Measurements from ENCODE around the gene RAD23A. TPM values are rescaled to one million over a fixed set of nuclear protein-coding genes. Genes with fewer than 3 reads are reported as not detected.
"Not testable (repeated sequence)": the region's sequence is repeated elsewhere in the genome, so short reads cannot be mapped to it uniquely, and the experiment has no call there.

The RAD23A gene
- total and polyA plus RNA-seq, 2 donors = 55.8 to 128 TPM

GRCh38 chr19:12973236-12973635 lies 27.6 kb downstream of the RAD23A start:
- Histone ChIP-seq H3K27ac (ENCODE audit: low read depth in 1 of 2, low read length in 1 of 2) (no peak overlapping the region), H3K27me3 (ENCODE audit: control insufficient read depth in 2 of 2, insufficient read depth in 1 of 2, low read length in 1 of 2) (peaks cover 0 to 15% of the 10 kb centered on the region in 2 donors), H3K4me1 (ENCODE audit: control insufficient read depth in 2 of 2, insufficient read depth in 2 of 2, low read length in 2 of 2) (peaks cover 0 to 12% of the 10 kb centered on the region in 2 donors), H3K36me3 (ENCODE audit: control insufficient read depth in 2 of 2, insufficient read depth in 2 of 2, low read length in 1 of 2) (no peaks in the 10 kb centered on the region), H3K4me3 (ENCODE audit: low read length in 2 of 2) (no peak overlapping the region), H3K9me3 (ENCODE audit: control insufficient read depth in 2 of 2, insufficient read depth in 1 of 2, low read length in 1 of 2) (peaks cover 0 to 6% of the 10 kb centered on the region in 2 donors)
- WGBS = 97% methylated on average over 16 of the region's 16 CpGs
- DNase-seq (ENCODE audit: low read depth in 6 of 9, low spot score in 9 of 9) = no peak

DNA sequence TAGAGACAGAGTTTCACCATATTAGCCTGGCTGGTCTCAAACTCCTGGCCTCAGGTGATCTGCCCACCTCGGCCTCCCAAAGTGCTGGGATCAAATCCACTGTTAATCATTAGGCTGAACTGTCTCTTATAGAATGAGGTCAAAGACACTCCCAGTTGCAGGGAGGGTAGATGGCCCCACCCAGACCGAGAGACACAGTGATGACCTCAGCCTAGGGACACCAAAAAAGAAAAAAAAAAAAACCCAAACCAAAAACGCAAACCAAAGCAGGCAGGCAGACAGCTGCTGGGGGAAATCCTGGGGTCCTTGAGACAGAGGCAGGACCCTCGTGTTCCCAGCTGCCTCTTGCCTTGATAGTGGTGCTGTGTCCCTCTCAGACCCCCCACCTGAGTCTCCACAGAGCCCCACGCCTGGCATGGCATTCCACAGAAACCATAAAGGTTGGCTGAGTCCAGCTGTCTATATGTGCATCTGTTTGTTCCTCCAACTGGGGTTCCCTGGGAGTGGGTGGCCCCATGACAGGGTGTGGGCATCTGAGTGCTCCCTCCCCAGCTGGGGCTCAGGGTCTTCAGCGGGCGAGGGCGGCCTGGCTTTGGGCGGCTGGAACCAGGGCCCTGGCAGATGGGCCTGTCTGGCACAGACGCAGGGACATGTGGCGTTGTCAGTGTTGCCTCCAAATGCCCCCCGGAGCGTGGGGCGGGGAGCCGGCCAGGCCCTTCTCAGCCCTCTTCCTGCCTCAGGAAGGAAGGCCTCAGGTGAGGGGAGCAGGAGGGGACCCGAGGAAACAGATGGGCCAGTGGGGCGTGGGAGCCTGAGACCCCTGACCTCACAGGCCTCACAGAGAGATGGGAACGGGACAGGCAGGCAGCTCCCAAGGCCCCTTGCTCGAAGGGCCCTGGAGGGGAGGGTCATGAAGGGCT lies 28.9 kb downstream of the RAD23A start:
- no peaks in the 10 kb centered on the region for H3K36me3 ChIP-seq (ENCODE audit: control insufficient read depth in 2 of 2, insufficient read depth in 2 of 2, low read length in 1 of 2)
- DNase-seq (ENCODE audit: low read depth in 6 of 9, low spot score in 9 of 9) = no peak
- WGBS = 34% methylated on average over 19 of the region's 19 CpGs

GRCh38 chr19:12975221-12975741 lies 29.6 kb downstream of the RAD23A start:
- H3K4me1 ChIP-seq (ENCODE audit: control insufficient read depth in 2 of 2, insufficient read depth in 2 of 2, low read length in 2 of 2) = peaks cover 0 to 10% of the 10 kb centered on the region in 2 donors
- WGBS = 38% methylated on average over 17 of the region's 17 CpGs
- H3K9me3 ChIP-seq (ENCODE audit: control insufficient read depth in 2 of 2, insufficient read depth in 1 of 2, low read length in 1 of 2) = no peaks in the 10 kb centered on the region
- no peaks in the 10 kb centered on the region for H3K36me3 ChIP-seq (ENCODE audit: control insufficient read depth in 2 of 2, insufficient read depth in 2 of 2, low read length in 1 of 2)
- no peak overlapping the region for H3K4me3 ChIP-seq (ENCODE audit: low read length in 2 of 2)
- no peak for DNase-seq (ENCODE audit: low read depth in 6 of 9, low spot score in 9 of 9)
- no peak overlapping the region for H3K27ac ChIP-seq (ENCODE audit: low read depth in 1 of 2, low read length in 1 of 2)
- H3K27me3 ChIP-seq (ENCODE audit: control insufficient read depth in 2 of 2, insufficient read depth in 1 of 2, low read length in 1 of 2) = peaks cover 0 to 15% of the 10 kb centered on the region in 2 donors

More for the DNA sequence above, 28.9 kb downstream of the RAD23A start:
- Histone ChIP-seq H3K27ac (ENCODE audit: low read depth in 1 of 2, low read length in 1 of 2) (no peak overlapping the region), H3K9me3 (ENCODE audit: control insufficient read depth in 2 of 2, insufficient read depth in 1 of 2, low read length in 1 of 2) (peaks cover 0 to 3% of the 10 kb centered on the region in 2 donors), H3K4me3 (ENCODE audit: low read length in 2 of 2) (no peak overlapping the region), H3K4me1 (ENCODE audit: control insufficient read depth in 2 of 2, insufficient read depth in 2 of 2, low read length in 2 of 2) (peaks cover 0 to 10% of the 10 kb centered on the region in 2 donors), H3K27me3 (ENCODE audit: control insufficient read depth in 2 of 2, insufficient read depth in 1 of 2, low read length in 1 of 2) (peaks cover 0 to 15% of the 10 kb centered on the region in 2 donors)

- not testable (repeated sequence) for H3K4me3 ChIP-seq (ENCODE audit: low read length in 2 of 2); H3K27ac ChIP-seq (ENCODE audit: low read depth in 1 of 2, low read length in 1 of 2); H3K4me1 ChIP-seq (ENCODE audit: control insufficient read depth in 2 of 2, insufficient read depth in 2 of 2, low read length in 2 of 2); DNase-seq (ENCODE audit: low read depth in 6 of 9, low spot score in 9 of 9); H3K36me3 ChIP-seq (ENCODE audit: control insufficient read depth in 2 of 2, insufficient read depth in 2 of 2, low read length in 1 of 2); H3K9me3 ChIP-seq (ENCODE audit: control insufficient read depth in 2 of 2, insufficient read depth in 1 of 2, low read length in 1 of 2)
- peaks cover 0 to 16% of the 10 kb centered on the region in 2 donors for H3K27me3 ChIP-seq (ENCODE audit: control insufficient read depth in 2 of 2, insufficient read depth in 1 of 2, low read length in 1 of 2)
- WGBS = 96% methylated on average over 7 of the region's 7 CpGs
Observed at GRCh38 chr19:12976109-12976508, 30.4 kb downstream of the RAD23A start.

- Histone ChIP-seq H3K4me1 (ENCODE audit: control insufficient read depth in 2 of 2, insufficient read depth in 2 of 2, low read length in 2 of 2) (peaks cover 3 to 11% of the 10 kb centered on the region in 2 donors), H3K36me3 (ENCODE audit: control insufficient read depth in 2 of 2, insufficient read depth in 2 of 2, low read length in 1 of 2) (no peaks in the 10 kb centered on the region), H3K27me3 (ENCODE audit: control insufficient read depth in 2 of 2, insufficient read depth in 1 of 2, low read length in 1 of 2) (peaks cover 2 to 42% of the 10 kb centered on the region in 2 donors), H3K27ac (ENCODE audit: low read depth in 1 of 2, low read length in 1 of 2) (no peak overlapping the region), H3K4me3 (ENCODE audit: low read length in 2 of 2) (no peak overlapping the region), H3K9me3 (ENCODE audit: control insufficient read depth in 2 of 2, insufficient read depth in 1 of 2, low read length in 1 of 2) (no peaks in the 10 kb centered on the region)
- WGBS = 97% methylated on average over 3 of the region's 3 CpGs
- no peak for DNase-seq (ENCODE audit: low read depth in 6 of 9, low spot score in 9 of 9)
Observed at GRCh38 chr19:12979974-12980373, 34.3 kb downstream of the RAD23A start.

DNA sequence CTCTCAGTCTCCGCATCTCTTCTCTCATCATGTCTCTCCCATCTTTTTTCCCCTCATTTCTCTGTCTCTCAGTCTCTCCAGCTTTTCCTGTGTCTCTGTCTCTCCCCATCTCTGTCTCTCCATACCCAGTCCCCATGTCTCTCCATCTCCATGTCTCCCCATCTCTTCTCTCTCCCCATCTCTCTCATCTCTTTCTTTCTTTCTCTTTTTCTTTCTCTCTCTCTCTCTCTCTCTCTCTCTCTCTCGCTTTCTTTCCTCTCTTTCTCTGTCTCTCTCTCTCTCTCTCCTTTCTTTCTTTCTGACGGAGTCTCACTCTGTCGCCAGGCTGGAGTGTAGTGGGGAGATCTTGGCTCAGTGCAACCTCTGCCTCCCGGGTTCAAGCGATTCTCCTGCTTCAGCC lies 37.0 kb downstream of the RAD23A start:
- Histone ChIP-seq H3K27ac (ENCODE audit: low read depth in 1 of 2, low read length in 1 of 2) (no peak overlapping the region), H3K9me3 (ENCODE audit: control insufficient read depth in 2 of 2, insufficient read depth in 1 of 2, low read length in 1 of 2) (no peaks in the 10 kb centered on the region), H3K4me1 (ENCODE audit: control insufficient read depth in 2 of 2, insufficient read depth in 2 of 2, low read length in 2 of 2) (peaks cover 3% of the 10 kb centered on the region in 2 donors), H3K36me3 (ENCODE audit: control insufficient read depth in 2 of 2, insufficient read depth in 2 of 2, low read length in 1 of 2) (no peaks in the 10 kb centered on the region), H3K4me3 (ENCODE audit: low read length in 2 of 2) (no peak overlapping the region), H3K27me3 (ENCODE audit: control insufficient read depth in 2 of 2, insufficient read depth in 1 of 2, low read length in 1 of 2) (peaks cover 2 to 56% of the 10 kb centered on the region in 2 donors)
- no peak for DNase-seq (ENCODE audit: low read depth in 6 of 9, low spot score in 9 of 9)
- WGBS = 94% methylated on average over 6 of the region's 6 CpGs

DNA sequence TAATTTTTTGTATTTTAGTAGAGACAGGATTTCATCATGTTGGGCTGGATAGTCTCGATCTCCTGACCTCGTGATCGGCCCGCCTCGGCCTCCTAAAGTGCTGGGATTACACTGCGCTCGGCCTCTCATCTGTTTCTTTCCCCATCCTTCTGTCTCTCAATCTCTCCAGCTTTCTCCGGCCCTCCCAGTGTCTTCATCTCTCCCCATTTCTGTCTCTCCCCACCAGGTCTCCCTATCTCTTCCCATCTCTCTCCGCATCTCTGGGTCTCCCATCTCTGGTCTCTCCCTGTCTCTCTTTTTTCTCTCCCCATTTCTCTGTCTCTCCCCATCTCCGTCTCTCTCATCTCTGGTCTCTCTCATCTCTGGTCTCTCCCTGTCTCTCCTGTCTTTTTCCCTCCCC lies 37.4 kb downstream of the RAD23A start:
- WGBS = 65% methylated on average over 10 of the region's 10 CpGs
- peaks cover 3% of the 10 kb centered on the region in 2 donors for H3K4me1 ChIP-seq (ENCODE audit: control insufficient read depth in 2 of 2, insufficient read depth in 2 of 2, low read length in 2 of 2)
- H3K4me3 ChIP-seq (ENCODE audit: low read length in 2 of 2) = peak overlapping the region in 1 of 2 donors; percentile 8
- H3K9me3 ChIP-seq (ENCODE audit: control insufficient read depth in 2 of 2, insufficient read depth in 1 of 2, low read length in 1 of 2) = no peaks in the 10 kb centered on the region
- H3K27me3 ChIP-seq (ENCODE audit: control insufficient read depth in 2 of 2, insufficient read depth in 1 of 2, low read length in 1 of 2) = peaks cover 2 to 60% of the 10 kb centered on the region in 2 donors
- no peak for DNase-seq (ENCODE audit: low read depth in 6 of 9, low spot score in 9 of 9)
- H3K36me3 ChIP-seq (ENCODE audit: control insufficient read depth in 2 of 2, insufficient read depth in 2 of 2, low read length in 1 of 2) = no peaks in the 10 kb centered on the region
- H3K27ac ChIP-seq (ENCODE audit: low read depth in 1 of 2, low read length in 1 of 2) = no peak overlapping the region

- Histone ChIP-seq H3K4me1 (ENCODE audit: control insufficient read depth in 2 of 2, insufficient read depth in 2 of 2, low read length in 2 of 2) (peaks cover 3% of the 10 kb centered on the region in 2 donors), H3K27me3 (ENCODE audit: control insufficient read depth in 2 of 2, insufficient read depth in 1 of 2, low read length in 1 of 2) (peaks cover 2 to 60% of the 10 kb centered on the region in 2 donors), H3K27ac (ENCODE audit: low read depth in 1 of 2, low read length in 1 of 2) (no peak overlapping the region), H3K4me3 (ENCODE audit: low read length in 2 of 2) (peak overlapping the region in 1 of 2 donors; percentile 8), H3K9me3 (ENCODE audit: control insufficient read depth in 2 of 2, insufficient read depth in 1 of 2, low read length in 1 of 2) (no peaks in the 10 kb centered on the region), H3K36me3 (ENCODE audit: control insufficient read depth in 2 of 2, insufficient read depth in 2 of 2, low read length in 1 of 2) (no peaks in the 10 kb centered on the region)
- DNase-seq (ENCODE audit: low read depth in 6 of 9, low spot score in 9 of 9) = peak in 8 of 9 donors; percentile 40 to 78 (median 56)
- WGBS = 9% methylated on average over 51 of the region's 51 CpGs
Observed at GRCh38 chr19:12983542-12984142, 38.0 kb downstream of the RAD23A start.

GRCh38 chr19:12984143-12984627 lies 38.5 kb downstream of the RAD23A start:
- peaks cover 2 to 62% of the 10 kb centered on the region in 2 donors for H3K27me3 ChIP-seq (ENCODE audit: control insufficient read depth in 2 of 2, insufficient read depth in 1 of 2, low read length in 1 of 2)
- H3K27ac ChIP-seq (ENCODE audit: low read depth in 1 of 2, low read length in 1 of 2) = no peak overlapping the region
- peaks cover 3% of the 10 kb centered on the region in 2 donors for H3K4me1 ChIP-seq (ENCODE audit: control insufficient read depth in 2 of 2, insufficient read depth in 2 of 2, low read length in 2 of 2)
- peaks cover 0 to 2% of the 10 kb centered on the region in 2 donors for H3K9me3 ChIP-seq (ENCODE audit: control insufficient read depth in 2 of 2, insufficient read depth in 1 of 2, low read length in 1 of 2)
- WGBS = 94% methylated on average over 3 of the region's 3 CpGs
- no peaks in the 10 kb centered on the region for H3K36me3 ChIP-seq (ENCODE audit: control insufficient read depth in 2 of 2, insufficient read depth in 2 of 2, low read length in 1 of 2)
- no peak for DNase-seq (ENCODE audit: low read depth in 6 of 9, low spot score in 9 of 9)
- no peak overlapping the region for H3K4me3 ChIP-seq (ENCODE audit: low read length in 2 of 2)
